T-helper 1 cell treated with Interleukin-12 subunit alpha and Interleukin-12 subunit beta and Interleukin-4 antibody, amounts not matched to agents 30 μg/mL and 1 μg/mL, for 36 hours (primary cell): ENCODE results near the gene RNASEH2B.

Source experiments
- H3K27ac Mint-ChIP-seq: one replicate; pipeline ENCODE4 v1.8.0; 2021; ENCODE audit warnings: mild to moderate bottlenecking, mixed read lengths
- H3K27me3 Mint-ChIP-seq: one replicate; pipeline ENCODE4 v1.8.0; 2021; ENCODE audit warnings: low read depth, mixed read lengths
- H3K36me3 Mint-ChIP-seq: one replicate; pipeline ENCODE4 v1.8.0; 2021; ENCODE audit warnings: low read depth, mixed read lengths
- H3K4me1 Mint-ChIP-seq: one replicate; pipeline ENCODE4 v1.8.0; 2021; ENCODE audit warnings: low read depth, mixed read lengths
- H3K4me3 Mint-ChIP-seq: one replicate; pipeline ENCODE4 v1.8.0; 2021; ENCODE audit warnings: mild to moderate bottlenecking, moderate library complexity, mixed read lengths
- H3K9me3 Mint-ChIP-seq: one replicate; pipeline ENCODE4 v1.8.0; 2021; ENCODE audit warnings: mixed read lengths

Gene RNASEH2B

DNA sequence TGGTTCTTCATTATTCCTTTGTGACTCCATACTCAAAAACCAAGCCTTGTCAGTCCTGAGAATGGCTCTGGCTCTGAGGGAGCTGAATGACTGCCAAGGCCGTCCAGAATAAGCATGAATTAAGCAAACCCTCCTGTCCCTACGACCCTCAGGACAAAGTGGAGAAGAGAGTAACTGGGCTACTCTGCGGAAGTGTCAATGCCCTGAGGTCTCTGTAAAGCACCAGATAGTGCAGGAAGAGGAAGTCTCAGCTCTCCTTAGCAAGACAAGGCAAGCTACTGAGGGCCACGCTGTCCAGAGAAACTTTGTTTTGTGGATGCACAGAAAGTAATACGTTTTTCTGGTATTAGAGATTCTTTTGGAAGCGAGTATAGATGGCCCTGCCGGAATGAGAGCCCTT, 94.1 kb downstream of the RNASEH2B start:
- no peak overlapping the region for H3K27ac Mint-ChIP-seq
- H3K9me3 Mint-ChIP-seq = no peaks in the 10 kb centered on the region
- peaks cover 8% of the 10 kb centered on the region for H3K27me3 Mint-ChIP-seq
- H3K4me1 Mint-ChIP-seq = no peaks in the 10 kb centered on the region
- H3K4me3 Mint-ChIP-seq = no peak overlapping the region
- no peaks in the 10 kb centered on the region for H3K36me3 Mint-ChIP-seq

DNA sequence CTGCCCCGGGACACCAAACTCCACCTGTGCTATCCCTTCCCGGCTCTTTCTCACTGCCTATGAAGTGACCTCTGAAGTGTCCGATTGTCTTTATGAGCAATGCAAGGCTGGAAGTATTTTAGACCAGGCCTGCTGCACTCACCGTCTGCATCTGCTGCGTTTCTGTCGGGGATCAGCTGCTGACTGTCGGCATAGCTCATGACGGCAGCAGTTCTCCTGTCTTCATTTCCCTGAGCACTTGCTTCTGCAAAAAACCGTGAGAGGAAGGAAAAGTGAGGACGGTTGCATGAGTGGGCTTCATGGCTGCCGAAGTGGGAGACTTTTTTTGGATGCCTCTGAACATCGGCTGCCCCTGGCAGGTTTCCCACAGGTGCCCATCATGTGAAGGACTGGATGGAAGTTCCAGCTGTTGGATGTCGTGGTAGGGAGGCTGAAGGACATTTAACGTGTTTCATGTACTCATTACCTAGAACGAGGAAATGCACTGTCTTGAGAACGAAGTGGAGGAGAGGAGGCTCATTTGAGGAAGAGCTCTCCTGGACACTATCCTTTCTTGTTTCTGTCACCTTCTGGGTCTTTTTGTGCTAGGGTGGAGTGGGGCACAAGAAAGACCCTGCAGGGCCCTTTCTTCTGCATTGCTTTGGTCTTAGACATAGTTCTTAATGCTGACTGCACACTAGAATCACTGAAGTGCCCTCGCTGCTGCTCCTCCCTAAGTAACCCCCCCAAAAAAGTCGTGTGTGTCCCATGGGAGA, 94.7 kb downstream of the RNASEH2B start:
- peaks cover 8% of the 10 kb centered on the region for H3K27me3 Mint-ChIP-seq
- H3K36me3 Mint-ChIP-seq = no peaks in the 10 kb centered on the region
- no peak overlapping the region for H3K4me3 Mint-ChIP-seq
- no peaks in the 10 kb centered on the region for H3K4me1 Mint-ChIP-seq
- H3K27ac Mint-ChIP-seq = no peak overlapping the region
- H3K9me3 Mint-ChIP-seq = no peaks in the 10 kb centered on the region

GRCh38 chr13:51004918-51005460, 95.4 kb downstream of the RNASEH2B start:
- H3K4me3 Mint-ChIP-seq = no peak overlapping the region
- H3K9me3 Mint-ChIP-seq = no peaks in the 10 kb centered on the region
- no peaks in the 10 kb centered on the region for H3K36me3 Mint-ChIP-seq
- no peak overlapping the region for H3K27ac Mint-ChIP-seq
- peaks cover 13% of the 10 kb centered on the region for H3K27me3 Mint-ChIP-seq
- H3K4me1 Mint-ChIP-seq = no peaks in the 10 kb centered on the region

DNA sequence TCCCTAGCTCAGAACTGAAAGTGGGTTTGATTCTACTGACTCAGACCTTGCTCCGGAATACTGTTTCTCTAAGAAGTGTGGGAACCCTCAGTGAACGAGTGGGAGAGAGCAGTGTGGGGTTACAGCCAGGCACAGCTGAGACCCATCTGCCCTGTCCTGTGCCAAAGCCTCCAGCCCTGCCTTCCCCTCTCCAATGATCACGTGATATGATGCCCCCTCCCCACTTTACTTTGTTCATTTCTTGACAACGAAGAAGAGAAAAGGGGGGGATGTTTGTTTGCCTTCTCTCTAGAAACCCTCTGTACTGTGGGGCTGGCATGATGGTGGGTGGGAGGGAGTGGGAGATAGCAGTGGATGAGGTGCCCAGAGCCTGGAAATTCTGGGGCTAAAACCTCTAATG, 96.0 kb downstream of the RNASEH2B start:
- peaks cover 13% of the 10 kb centered on the region for H3K27me3 Mint-ChIP-seq
- no peaks in the 10 kb centered on the region for H3K4me1 Mint-ChIP-seq
- H3K9me3 Mint-ChIP-seq = no peaks in the 10 kb centered on the region
- no peak overlapping the region for H3K4me3 Mint-ChIP-seq
- no peak overlapping the region for H3K27ac Mint-ChIP-seq
- no peaks in the 10 kb centered on the region for H3K36me3 Mint-ChIP-seq
